Stimulated activated CD8-positive, alpha-beta memory T cell treated with anti-CD3 and anti-CD28 coated beads, Interleukin-4, amount 100 ng/mL, for 24 hours (primary cell): ENCODE measurements around the gene SLC9A8.

Experiments
- DNase-seq: peaks from one replicate; pipeline ENCODE4 v3.0.0-alpha.2; 2020; ENCODE audit warnings: low read depth

Gene SLC9A8

DNA sequence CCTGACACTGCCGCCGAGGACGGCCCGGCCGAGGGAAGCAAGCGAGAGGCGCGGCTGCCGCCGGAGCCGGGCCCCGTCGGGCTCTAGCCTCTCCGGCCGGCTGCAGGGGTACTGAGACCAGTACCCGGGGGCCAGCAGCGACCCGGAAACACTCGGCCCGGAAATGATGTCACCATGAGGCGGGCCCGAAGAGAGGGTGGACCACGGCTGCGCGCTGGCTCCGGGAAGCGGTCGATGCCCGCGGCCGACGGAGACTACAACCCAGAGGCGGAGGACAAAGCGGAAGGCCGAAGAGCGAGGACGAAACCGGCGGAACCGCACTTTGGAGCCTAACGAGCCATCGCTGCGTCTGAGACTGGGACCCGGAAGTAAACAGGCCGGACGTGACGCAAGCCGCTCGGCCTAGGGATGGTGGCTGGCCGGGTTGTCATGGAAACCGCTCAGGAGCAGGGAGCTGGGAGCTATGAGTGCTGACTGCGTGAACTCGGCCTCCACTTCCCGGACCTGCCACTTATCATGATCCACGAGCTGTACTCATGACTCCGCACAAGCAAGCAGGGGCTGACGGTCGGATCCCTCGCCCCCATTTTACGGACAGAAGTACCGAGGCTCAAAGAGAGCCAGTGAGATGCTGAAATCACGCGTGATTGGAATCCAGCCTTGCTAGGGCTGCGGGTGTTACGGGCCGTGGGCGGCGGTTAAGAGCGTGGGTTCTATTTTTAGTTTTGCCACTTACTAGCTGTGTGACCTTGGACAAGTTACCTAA, 102.9 kb downstream of the SLC9A8 start, which contains the start of gene SPATA2:
SPATA2 (minus strand) TSS at position 150 of the 766 bp plus-strand sequence. CDS start 7,039 bp downstream, outside the sequence.
- peak; percentile 89 for DNase-seq

DNA sequence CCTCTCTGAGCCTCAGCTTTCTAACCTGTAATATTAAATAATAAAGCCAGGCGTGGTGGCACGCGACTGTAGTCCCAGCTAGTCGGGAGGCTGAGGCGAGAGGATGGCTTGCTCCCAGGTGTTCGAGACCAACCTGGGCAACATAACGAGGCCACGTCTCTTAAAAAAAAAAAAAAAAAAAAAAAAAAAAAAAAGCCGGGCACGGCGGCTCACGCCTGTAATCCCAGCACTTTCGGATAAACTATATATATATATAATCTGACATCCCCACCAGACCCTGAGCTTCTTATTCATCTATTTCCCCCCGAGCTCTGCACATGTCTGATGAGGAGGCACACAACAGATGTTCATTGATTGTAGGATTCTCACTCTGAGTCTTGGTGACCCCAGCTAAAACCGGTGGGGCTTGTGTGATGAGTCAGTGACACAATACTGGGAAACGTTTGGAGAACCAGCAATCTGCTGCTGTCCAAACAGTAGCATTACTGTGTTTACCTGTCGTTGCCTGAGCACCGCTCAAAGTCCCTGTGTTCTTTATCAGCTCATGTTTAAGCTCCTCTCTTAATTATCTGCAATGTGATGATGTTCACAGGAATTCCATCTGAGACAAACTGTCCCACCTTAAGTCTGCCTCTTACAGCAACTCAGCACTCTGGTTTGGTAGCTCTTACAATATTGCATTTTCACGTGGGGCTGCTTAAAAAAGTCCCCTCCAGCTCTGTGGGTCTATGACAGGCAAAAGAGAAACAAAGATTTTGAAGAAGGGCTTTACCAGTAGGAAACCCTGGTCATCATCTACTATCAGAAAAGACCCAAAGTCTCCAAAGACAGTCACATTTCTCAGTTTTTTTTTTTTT, 103.7 kb downstream of the SLC9A8 start:
- no peak for DNase-seq

GRCh38 chr20:49918446-49918845, 105.8 kb downstream of the SLC9A8 start:
- no peak for DNase-seq

- no peak for DNase-seq
Observed at GRCh38 chr20:49919009-49919408, 106.4 kb downstream of the SLC9A8 start.

- DNase-seq: no peak
Observed at GRCh38 chr20:49919461-49919860, 106.8 kb downstream of the SLC9A8 start.

DNA sequence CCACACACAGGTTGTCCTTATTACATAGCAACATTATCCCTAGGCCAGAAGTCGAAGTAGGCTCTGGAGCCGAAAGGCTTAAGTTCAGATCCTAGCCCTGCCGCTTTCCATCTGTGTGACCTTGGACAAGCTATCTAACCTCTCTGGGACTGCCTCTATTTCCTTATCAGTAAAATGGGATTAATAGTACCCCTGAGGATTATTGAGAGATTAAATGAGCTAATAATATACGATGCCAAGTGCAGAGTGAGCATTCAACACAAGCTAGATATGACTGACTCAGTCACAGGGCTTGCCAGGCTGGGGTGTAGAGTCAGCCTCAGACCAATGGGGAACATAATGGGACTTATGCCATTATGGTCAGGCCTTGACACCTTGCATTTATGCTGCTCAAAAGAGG, 111.6 kb downstream of the SLC9A8 start:
- DNase-seq: no peak

GRCh38 chr20:49925901-49926454, 113.3 kb downstream of the SLC9A8 start:
- no peak for DNase-seq

DNA sequence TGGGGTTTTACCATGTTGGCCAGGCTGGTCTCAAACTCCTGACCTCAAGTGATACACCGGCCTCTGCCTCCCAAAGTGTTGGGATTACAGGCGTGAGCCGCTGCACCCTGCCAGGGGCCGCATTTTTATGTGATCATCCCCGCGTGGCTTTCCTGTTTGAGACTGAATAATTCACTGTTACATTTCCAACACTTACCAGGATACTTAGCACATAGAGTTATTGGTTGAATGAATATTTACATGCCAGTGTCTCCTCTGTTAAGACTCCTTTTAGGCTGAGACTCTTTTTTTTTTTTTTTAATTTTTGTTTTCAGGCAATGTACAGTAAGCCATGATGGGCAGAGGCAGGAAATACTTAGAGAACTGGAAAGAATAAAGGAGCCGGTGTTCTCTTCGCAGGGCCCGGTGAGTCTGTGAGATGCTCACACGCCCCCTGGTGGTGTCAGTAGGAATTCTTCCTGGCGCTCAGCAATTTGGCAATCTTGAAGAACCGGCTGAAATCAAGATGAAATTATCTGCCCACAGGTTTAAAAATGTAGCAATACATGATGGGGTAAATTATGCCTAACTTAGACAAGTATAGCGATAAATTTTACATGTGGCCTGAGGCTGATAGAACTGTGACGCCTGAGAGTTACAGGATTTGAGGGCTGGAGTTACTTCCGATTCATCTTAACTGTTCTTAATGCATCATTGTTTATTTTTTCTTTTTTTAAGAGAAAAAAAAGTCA, 115.9 kb downstream of the SLC9A8 start:
- peak; percentile 66 for DNase-seq

GRCh38 chr20:49929142-49929494, 116.5 kb downstream of the SLC9A8 start:
- DNase-seq: no peak

DNA sequence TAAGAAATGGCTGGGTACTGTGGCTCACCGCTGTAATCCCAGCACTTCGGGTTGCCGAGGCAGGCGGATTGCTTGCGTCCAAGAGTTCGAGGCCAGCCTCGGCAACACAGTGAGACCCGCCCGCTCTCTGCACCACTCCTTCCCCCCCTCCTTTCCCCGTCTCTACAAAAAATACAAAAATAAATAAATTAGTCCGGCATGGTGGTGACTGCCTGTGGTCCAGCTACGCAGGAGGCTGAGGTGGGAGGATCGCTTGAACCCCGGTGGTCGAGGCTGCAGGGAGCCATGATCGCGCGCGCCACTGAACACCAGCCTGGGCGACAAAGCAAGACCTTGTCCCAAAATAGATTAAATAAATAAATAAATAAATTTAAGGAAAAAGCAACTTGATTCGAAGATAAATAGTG, 123.1 kb downstream of the SLC9A8 start:
- DNase-seq: no peak

DNA sequence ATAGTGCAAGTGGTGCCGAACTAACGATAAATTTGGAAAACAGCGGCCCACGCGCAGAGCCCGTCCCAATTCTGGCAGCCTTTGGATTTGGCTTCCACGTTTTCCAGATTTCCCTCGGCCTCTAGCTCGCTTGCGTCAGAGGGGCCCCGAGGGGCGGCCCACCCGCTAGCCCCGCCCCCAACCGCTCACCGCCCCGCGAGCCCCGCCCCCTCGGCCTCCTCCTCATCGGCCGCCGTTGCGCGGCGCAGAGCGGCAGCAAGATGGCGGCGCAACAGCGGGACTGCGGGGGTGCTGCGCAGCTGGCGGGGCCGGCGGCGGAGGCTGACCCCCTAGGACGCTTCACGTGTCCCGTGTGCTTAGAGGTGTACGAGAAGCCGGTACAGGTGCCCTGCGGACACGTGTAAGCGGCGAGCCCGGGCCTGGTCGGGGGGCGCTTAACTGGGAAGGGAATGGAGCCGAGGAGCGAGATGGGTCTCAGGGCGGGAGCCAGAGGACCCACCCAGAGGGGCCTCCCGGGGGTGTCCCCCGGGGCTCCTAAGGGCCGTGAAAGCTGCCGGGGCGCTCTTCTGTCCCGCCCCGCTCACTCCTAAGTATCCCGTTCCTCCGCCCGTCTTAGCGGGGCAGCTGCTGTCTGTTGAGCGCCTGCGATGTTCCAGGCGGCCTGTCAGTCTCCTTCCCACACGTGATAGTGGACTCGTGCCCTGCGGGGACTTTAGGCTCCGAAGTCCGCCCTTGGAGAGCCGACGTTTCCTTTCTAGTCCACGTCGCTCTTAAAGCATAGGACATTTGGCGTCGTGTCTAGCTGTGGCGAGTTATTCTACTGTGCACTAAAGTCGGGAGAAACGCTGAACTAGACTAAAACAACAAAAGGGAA, 123.8 kb downstream of the SLC9A8 start, which contains the start of gene RNF114:
RNF114 (plus strand) TSS at position 245 of the 874 bp plus-strand sequence; CDS start at position 261, 16 bp downstream.
- peak; percentile 86 for DNase-seq

GRCh38 chr20:49937027-49937929, 124.7 kb downstream of the SLC9A8 start:
- DNase-seq: no peak

GRCh38 chr20:49938173-49939163, 125.8 kb downstream of the SLC9A8 start:
- DNase-seq: no peak

- DNase-seq: no peak
Observed at GRCh38 chr20:49941456-49941855, 128.8 kb downstream of the SLC9A8 start.
